ACC112 (cell line): ENCODE results near the gene PAPSS2.

ENCODE experiments used
- H2AFZ ChIP-seq: fragments of 200-600 bp; sonication (generic); one replicate; pipeline ENCODE4 v1.6.0; 2017; ENCODE audit warnings: antibody characterized with exemption, low read length; ENCODE audit not compliant: unreplicated experiment
- H3K27ac ChIP-seq: fragments of 200-600 bp; sonication (generic); 2 replicates; pipeline ENCODE4 v1.5.1; 2014; ENCODE audit warnings: low read depth, mild to moderate bottlenecking, antibody characterized with exemption, low read length, moderate library complexity
- H3K27me3 ChIP-seq: fragments of 200-600 bp; sonication (generic); 2 replicates; pipeline ENCODE4 v1.6.1; 2014; ENCODE audit warnings: mild to moderate bottlenecking, antibody characterized with exemption, low read length, moderate library complexity, mixed read lengths; ENCODE audit not compliant: insufficient read depth
- H3K36me3 ChIP-seq: fragments of 200-600 bp; sonication (generic); 2 replicates; pipeline ENCODE4 v1.6.1; 2016; ENCODE audit warnings: mild to moderate bottlenecking, antibody characterized with exemption, low read length, moderate library complexity, mixed read lengths; ENCODE audit not compliant: insufficient read depth
- H3K4me1 ChIP-seq: fragments of 200-600 bp; sonication (generic); one replicate; pipeline ENCODE4 v1.6.1; 2016; ENCODE audit warnings: low read length, mixed read lengths; ENCODE audit not compliant: insufficient read depth, unreplicated experiment, control insufficient read depth
- H3K4me3 ChIP-seq: fragments of 200-600 bp; sonication (generic); 2 replicates; pipeline ENCODE4 v1.5.1; 2014; ENCODE audit warnings: mild to moderate bottlenecking, low read depth, low read length
- H3K79me2 ChIP-seq: fragments of 200-600 bp; sonication (generic); one replicate; pipeline ENCODE4 v1.6.0; 2016; ENCODE audit warnings: low read length; ENCODE audit not compliant: control insufficient read depth, unreplicated experiment, insufficient read depth

The PAPSS2 gene

DNA sequence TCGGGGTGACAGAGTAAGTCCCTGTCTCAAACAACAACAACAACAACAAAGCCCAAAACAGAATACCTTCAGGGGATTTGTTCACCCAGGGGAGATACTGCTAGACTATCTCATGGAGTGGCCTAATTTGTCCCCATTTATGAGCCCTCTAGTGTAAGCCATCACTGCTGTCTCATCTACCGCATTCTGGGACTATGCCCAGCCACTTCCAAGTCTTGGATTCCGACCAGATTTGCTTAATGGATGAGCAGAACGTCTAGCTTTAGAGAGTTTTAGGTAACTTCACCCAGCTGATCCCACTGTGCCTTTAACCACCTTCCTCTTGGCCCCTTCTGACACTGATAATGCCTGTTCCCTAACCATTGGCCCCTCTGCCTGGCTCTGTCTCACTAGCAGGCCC is 47.1 kb downstream of the PAPSS2 start:
- H3K79me2 ChIP-seq, result peaks cover 15% of the 10 kb centered on the region
- H3K4me1 ChIP-seq, result peaks cover 12% of the 10 kb centered on the region
- H3K36me3 ChIP-seq, result 0 out of 2 replicates have a peak, but pooled peaks cover 8% of the 10 kb centered on the region
- H3K27ac ChIP-seq, result no peak overlapping the region
- no peaks in the 10 kb centered on the region for H3K27me3 ChIP-seq
- no peak overlapping the region for H3K4me3 ChIP-seq
- no peak overlapping the region for H2AFZ ChIP-seq

GRCh38 chr10:87707254-87707653 is 47.6 kb downstream of the PAPSS2 start:
- H2AFZ ChIP-seq, result no peak overlapping the region
- H3K27me3 ChIP-seq, result no peaks in the 10 kb centered on the region
- no peak overlapping the region for H3K27ac ChIP-seq
- H3K4me3 ChIP-seq, result no peak overlapping the region
- H3K4me1 ChIP-seq, result peaks cover 10% of the 10 kb centered on the region
- peaks cover 13% of the 10 kb centered on the region for H3K79me2 ChIP-seq
- H3K36me3 ChIP-seq, result 0 out of 2 replicates have a peak, but pooled peaks cover 11% of the 10 kb centered on the region

GRCh38 chr10:87712913-87713616 is 53.4 kb downstream of the PAPSS2 start:
- H3K36me3 ChIP-seq, result peaks cover 38% of the 10 kb centered on the region
- H2AFZ ChIP-seq, result no peak overlapping the region
- no peak overlapping the region for H3K27ac ChIP-seq
- H3K27me3 ChIP-seq, result no peaks in the 10 kb centered on the region
- H3K4me3 ChIP-seq, result no peak overlapping the region
- no peaks in the 10 kb centered on the region for H3K4me1 ChIP-seq
- no peaks in the 10 kb centered on the region for H3K79me2 ChIP-seq

- H3K4me3 ChIP-seq, result no peak overlapping the region
- H3K27ac ChIP-seq, result no peak overlapping the region
- no peaks in the 10 kb centered on the region for H3K79me2 ChIP-seq
- no peak overlapping the region for H2AFZ ChIP-seq
- H3K27me3 ChIP-seq, result no peaks in the 10 kb centered on the region
- no peaks in the 10 kb centered on the region for H3K4me1 ChIP-seq
- peaks cover 38% of the 10 kb centered on the region for H3K36me3 ChIP-seq
These were observed 54.0 kb downstream of the PAPSS2 start for GRCh38 chr10:87713707-87714106.

DNA sequence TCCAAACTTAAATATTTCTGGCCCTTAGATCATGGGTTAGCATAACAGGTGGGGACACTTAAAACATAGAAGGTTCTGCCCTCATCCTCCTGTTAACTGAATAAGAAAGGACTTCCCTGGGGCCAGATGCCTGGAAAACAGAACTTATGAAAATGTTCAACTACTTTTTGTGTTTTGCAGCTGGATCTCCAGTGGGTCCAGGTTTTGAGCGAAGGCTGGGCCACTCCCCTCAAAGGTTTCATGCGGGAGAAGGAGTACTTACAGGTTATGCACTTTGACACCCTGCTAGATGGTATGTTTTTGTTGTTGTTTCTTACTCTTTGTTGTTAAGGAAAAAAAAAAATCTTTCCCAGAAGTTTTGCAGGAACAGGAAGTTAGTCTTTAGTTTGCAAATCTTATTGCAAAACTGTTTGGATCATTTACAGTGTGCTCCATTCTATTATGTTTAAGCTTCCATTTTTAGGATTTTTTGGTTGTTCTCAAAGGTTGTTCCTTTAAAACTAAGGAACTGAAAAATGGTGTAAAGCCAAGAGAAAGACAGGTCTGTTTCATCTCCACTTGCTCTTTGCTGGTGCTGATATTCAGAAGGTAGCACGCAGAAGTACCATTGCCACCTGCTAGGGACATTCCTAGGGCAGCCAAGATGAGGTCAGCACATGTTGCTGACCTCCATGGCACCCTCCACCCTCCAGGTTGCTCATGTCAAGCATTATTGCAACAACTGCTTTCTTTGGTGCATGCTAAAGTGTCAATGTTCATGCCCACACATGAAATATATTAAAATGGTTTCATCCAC is 56.1 kb downstream of the PAPSS2 start:
- H2AFZ ChIP-seq, result no peak overlapping the region
- H3K79me2 ChIP-seq, result no peaks in the 10 kb centered on the region
- H3K27ac ChIP-seq, result no peak overlapping the region
- no peak overlapping the region for H3K4me3 ChIP-seq
- peaks cover 31% of the 10 kb centered on the region for H3K36me3 ChIP-seq
- H3K4me1 ChIP-seq, result no peaks in the 10 kb centered on the region
- no peaks in the 10 kb centered on the region for H3K27me3 ChIP-seq

- no peak overlapping the region for H3K4me3 ChIP-seq
- no peak overlapping the region for H2AFZ ChIP-seq
- no peaks in the 10 kb centered on the region for H3K79me2 ChIP-seq
- no peaks in the 10 kb centered on the region for H3K4me1 ChIP-seq
- H3K27ac ChIP-seq, result no peak overlapping the region
- peaks cover 31% of the 10 kb centered on the region for H3K36me3 ChIP-seq
- no peaks in the 10 kb centered on the region for H3K27me3 ChIP-seq
These were observed 56.6 kb downstream of the PAPSS2 start for GRCh38 chr10:87716348-87716670.

DNA sequence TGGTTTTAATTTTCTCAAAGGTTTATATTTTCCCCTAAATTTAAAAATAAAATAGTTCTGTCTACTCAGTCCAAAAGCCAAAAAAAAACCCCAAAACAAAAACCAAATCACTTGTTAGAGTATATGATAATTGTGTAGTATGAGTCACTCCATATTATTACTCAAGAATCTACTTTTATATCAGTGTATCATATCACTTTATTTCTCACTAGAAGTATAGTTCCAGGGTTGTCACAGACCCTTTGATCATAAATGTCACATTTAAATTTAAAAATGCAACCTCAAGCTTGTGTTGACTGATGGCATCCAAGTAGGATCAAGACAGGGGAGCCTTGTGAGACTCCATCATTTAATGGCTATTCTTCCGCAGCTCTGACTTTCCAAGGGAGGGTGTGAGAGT is 61.0 kb downstream of the PAPSS2 start:
- Histone ChIP-seq H3K79me2 (no peaks in the 10 kb centered on the region), H3K4me3 (no peak overlapping the region), H3K36me3 (peaks cover 8% of the 10 kb centered on the region), H3K4me1 (no peaks in the 10 kb centered on the region), H2AFZ (no peak overlapping the region), H3K27me3 (no peaks in the 10 kb centered on the region), H3K27ac (no peak overlapping the region)

DNA sequence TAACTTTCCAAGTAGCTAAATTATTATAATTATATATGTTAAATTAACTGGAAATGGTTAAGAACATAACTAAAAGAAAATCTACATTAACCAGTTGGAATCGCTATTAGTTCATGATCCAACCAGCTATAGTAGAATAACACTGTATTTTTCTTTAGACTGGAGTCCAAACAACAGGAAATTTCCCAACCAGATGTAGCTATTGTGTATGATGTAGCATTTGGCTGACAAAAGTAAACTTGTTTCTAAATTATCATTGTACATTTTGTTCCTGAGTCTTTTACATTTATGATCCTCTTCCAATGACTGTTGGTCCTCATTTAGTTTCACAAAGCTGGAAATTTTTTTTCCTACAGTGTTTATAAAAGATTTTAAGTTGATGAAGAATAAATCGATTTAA is 62.1 kb downstream of the PAPSS2 start:
- Histone ChIP-seq H2AFZ (no peak overlapping the region), H3K27ac (0 out of 2 replicates have a peak overlapping the region, but pooled peaks have one; percentile 4), H3K36me3 (peaks cover 5% of the 10 kb centered on the region), H3K4me1 (no peaks in the 10 kb centered on the region), H3K27me3 (no peaks in the 10 kb centered on the region), H3K79me2 (no peaks in the 10 kb centered on the region), H3K4me3 (no peak overlapping the region)

GRCh38 chr10:87722716-87723115 is 63.0 kb downstream of the PAPSS2 start:
- Histone ChIP-seq H3K36me3 (peaks cover 4% of the 10 kb centered on the region), H2AFZ (no peak overlapping the region), H3K27me3 (no peaks in the 10 kb centered on the region)

DNA sequence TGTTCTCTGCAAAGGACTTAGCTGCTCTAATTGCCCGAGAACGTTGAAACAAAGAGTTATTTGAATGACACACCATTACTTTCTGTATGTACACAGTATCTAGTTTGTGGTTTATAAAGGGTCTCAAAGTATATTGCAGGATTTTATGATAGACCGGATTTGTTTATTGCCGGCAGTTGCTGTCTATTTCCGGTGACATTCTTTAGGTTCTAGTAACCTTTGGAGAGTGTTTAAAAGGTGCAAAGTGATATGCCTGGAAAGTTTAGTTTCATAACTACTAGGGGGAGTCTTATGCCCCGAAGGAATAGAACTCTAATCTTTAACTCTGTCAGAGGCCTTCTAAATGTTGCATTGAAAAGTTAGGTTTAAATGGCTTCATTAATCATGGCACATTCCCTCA is 63.8 kb downstream of the PAPSS2 start:
- peaks cover 4% of the 10 kb centered on the region for H3K36me3 ChIP-seq
- no peak overlapping the region for H3K27ac ChIP-seq
- H3K27me3 ChIP-seq, result no peaks in the 10 kb centered on the region
- H3K4me1 ChIP-seq, result no peaks in the 10 kb centered on the region
- no peak overlapping the region for H2AFZ ChIP-seq
- H3K79me2 ChIP-seq, result no peaks in the 10 kb centered on the region
- H3K4me3 ChIP-seq, result no peak overlapping the region

More at GRCh38 chr10:87722716-87723115, 63.0 kb downstream of the PAPSS2 start:
- Histone ChIP-seq H3K4me3 (no peak overlapping the region), H3K4me1 (no peaks in the 10 kb centered on the region), H3K79me2 (no peaks in the 10 kb centered on the region), H3K27ac (no peak overlapping the region)

DNA sequence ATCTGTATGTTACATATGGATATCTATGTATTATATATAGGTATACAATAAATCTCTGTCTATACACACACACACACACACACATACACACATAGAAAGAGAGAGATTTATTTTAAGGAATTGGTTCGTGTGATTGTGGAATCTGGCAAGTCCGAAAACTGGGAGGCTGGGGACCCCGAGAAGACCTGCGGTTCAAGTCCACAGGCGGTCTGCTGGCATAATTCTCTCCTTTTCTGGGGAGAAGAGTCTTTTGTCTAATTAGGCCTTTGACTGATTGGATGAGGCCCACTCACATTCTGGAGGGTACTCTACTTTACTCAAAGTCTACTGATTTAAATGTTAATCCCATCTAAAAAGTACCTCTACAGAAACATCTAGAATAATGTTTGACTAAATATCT is 65.1 kb downstream of the PAPSS2 start:
- Histone ChIP-seq H3K79me2 (no peaks in the 10 kb centered on the region), H3K27ac (no peak overlapping the region), H3K27me3 (no peaks in the 10 kb centered on the region), H3K4me3 (no peak overlapping the region), H3K36me3 (peaks cover 4% of the 10 kb centered on the region), H2AFZ (no peak overlapping the region), H3K4me1 (no peaks in the 10 kb centered on the region)
